GM11168 (cell line): ENCODE data around the gene MZF1.

Experiments
- in situ Hi-C: fragments of 300-500 bp; cut with MboI; formaldehyde crosslinking; loops from one replicate; pipeline ENCODE4 v1.12.0; 2022; ENCODE audit warnings: low sequenced_read_pairs; ENCODE audit not compliant: unreplicated experiment

The MZF1 gene

DNA sequence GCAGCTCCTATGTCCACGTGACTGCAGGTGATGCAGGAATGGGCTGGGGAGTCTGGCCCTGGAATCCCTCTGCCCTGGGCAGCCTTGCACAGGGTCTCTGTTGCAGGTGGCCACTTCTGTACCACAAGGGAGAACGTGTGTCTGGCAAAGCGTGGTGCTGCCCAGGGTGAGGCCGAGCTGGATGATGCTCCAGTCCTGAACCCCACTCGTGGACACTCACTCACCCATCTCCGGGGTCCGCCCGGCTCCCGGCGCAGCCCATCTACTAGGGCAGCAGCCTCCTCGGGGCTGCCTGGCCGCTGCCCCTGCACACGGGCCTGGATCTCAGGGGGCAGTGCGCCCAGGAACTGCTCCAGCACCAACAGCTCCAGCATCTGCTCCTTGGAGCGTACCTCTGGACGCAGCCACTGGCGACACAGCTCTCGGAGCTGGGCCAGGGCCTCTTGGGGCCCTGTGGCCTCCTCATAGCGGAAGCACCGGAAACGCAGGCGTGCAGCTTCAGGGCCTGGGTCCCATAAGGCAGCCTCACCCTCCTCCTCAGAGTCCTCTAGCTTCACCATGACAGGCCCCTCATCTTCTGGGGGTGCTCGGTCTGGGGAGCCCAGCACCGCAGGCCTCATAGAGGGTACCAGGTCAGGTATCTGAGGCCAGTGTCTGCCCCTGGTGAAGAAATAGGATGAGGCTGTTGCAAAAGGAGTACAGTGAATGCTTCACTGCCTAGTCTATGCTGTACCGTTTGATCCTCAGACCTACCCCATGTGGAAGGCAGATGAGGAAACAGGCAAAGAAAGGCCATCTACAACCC is 2.2 kb downstream of the MZF1 start:
- in situ Hi-C loops = no loop called here

- in situ Hi-C loops = no loop called here
These were observed 3.0 kb downstream of the MZF1 start for GRCh38 chr19:58569943-58570670.

GRCh38 chr19:58569191-58569942 is 3.8 kb downstream of the MZF1 start:
- in situ Hi-C loops = no loop called here

DNA sequence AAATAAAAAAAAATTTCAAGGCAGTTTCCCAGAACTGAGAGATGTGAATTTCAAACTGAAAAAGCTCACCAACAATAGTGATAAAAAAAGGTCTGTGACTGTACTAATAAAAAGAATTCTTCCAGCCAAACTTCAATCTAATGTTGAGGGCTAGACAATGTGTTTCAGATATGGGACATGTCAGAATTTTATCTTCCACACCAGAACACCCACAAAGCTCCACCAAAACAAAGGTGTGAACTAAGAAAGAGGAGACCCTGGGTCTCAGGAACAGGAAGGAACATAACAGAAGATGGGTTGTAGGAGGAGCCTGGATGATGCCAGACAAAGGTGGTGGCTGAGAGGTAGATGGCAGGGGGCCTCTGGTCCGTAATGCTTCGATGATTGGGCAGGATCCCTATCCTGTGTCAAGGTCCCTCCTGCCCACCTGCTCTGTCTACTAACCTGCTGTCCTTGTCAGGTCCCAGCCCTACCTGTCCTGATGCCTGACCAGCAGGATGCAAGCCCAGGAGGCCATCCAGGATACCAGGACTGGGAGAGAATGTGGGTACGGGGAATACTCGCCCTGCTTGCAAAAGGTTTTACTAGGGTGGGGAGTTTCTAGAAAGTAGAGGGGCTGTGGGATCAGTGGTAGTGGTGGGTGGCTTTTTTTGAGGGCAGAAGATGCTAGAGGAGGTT is 4.5 kb downstream of the MZF1 start:
- in situ Hi-C loops = no loop called here

GRCh38 chr19:58566989-58567388 is 6.1 kb downstream of the MZF1 start:
- in situ Hi-C loops = no loop called here

DNA sequence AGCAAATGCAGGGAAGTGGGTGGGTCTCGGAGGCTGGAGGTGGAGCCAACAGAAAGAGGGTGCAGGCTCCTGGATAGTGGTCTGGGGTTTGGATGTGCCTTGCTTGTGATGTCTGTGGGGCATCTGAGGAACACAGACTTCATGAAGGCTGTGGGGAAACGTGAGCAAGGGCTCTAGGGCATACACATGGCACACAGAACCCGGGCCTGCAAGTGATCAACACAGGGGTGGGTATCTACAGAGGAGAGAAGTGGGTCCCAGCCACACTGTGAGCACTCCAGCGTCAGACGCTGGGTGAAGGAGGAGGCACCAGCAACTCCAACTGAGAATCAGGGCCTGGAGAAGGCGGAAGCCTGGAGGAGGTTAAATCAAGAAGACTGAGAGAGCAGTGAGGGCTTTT is 9.3 kb downstream of the MZF1 start:
- in situ Hi-C loops = no loop called here

DNA sequence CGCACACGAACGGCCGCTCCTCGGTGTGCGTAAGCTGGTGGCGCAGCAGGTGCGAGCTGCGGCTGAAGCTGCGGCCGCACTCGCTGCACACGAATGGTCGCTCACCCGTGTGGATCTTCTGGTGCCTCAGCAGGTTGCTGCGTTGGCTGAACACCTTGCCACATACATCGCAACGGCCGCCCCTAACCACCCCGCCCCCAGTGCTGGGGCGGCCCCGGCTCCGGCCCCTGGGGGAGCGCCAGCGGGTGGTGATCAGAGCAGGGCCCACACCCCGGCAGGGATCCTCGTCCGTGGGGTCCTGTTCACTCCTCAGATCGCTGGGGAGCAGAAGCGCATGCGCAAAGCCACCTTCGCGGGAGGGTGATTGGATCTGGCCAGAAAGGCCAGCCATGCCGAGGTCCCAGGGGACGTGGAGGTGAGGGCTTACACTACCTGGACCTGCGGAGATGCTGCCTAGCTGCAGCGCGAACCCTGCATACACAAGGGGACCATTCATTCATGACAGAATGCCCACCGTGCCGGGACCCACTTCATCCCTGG is 10.0 kb downstream of the MZF1 start:
- in situ Hi-C loops = no loop called here

DNA sequence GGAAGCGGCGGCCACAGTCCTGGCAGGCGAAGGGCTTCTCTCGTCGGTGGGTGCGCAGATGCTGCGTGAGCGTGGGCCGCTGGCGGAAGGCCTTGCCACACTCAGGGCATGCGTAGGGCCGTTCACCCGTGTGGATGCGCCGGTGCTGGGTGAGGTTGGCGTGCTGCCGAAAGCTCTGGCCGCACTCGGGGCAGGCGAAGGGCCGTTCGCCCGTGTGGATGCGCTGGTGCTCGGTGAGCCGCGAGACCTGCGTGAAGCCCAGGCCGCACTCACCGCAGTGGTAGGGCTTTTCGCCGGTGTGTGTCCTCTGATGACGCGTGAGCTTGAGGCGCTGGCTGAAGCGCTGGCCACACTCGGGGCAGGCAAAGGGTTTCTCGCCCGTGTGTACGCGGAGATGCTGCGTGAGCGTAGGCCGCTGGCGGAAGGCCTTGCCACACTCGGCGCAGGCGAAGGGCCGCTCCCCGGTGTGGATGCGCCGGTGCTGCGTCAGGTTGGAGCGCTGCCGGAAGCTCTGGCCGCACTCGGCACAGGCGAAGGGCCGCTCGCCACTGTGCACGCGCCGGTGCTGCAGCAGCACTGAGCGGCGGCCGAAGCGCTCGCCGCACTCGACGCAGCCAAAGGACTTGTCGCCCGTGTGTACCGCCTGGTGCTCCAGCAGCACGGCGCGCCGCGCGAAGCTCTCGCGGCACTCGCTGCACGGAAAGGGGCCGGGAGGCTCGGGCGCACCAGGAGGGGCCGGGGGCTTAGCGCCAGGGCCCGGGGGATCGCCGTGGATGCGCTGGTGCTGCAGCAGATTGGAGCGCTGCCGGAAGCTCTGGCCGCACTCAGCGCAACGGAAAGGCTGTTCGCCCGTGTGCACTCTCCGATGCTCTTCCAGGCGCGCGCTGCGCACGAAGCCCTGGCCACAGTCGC is 10.8 kb downstream of the MZF1 start:
- in situ Hi-C loops = no loop called here

DNA sequence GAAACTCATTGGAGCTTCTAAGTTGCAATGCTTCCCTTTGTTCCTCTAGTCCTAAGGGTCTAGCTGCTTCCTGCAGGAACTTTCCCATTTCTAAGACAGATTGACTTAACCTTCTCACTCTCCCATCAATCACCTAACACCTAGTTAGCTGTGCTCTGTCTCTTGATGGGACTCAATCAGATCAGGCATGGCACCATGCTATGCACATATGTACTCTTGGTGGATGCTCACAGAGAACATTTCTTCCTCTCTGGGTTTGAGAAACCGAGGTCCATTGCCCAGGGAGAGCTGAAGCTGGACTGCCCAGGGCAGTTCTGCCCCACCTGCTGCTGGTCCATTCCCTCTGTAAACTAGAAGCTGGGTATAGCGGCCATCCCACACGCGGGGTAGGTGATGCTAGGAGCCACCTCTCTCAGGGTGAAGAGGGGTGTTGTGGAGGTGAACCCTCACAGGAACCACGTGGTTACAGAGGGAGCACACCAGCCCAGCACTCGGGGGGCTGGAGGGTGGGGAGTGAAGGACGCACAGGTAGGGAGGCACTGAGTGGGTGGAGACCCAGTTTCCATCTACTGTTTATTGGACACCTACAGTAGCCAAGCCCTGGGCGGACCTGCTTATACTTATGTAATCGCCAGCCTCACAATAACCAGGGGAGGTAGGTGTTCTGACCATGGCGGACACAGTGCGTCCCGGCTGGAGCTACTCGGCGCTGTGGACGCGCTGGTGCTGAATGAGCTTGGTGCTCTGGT is 11.6 kb downstream of the MZF1 start:
- in situ Hi-C loops = no loop called here

DNA sequence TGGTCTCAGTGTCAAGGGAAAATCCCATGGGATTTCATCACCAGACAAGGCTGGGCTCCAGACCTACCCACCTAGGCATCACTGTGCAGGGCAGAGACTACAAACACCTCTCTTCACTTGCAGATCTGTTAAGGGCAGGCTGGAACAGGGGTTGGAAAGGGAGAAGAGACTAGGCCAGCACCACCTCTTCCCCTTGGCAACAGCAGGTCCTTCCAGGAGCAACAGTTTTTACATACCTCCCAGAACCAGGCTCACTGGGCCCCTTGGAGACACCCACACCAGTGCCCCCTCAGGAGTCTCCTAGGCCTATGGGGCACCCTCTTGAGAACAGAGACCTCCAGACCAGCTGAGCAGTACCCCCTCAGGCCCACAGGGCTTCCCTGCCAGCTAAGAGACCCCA is 12.2 kb downstream of the MZF1 start:
- in situ Hi-C loops = no loop called here

DNA sequence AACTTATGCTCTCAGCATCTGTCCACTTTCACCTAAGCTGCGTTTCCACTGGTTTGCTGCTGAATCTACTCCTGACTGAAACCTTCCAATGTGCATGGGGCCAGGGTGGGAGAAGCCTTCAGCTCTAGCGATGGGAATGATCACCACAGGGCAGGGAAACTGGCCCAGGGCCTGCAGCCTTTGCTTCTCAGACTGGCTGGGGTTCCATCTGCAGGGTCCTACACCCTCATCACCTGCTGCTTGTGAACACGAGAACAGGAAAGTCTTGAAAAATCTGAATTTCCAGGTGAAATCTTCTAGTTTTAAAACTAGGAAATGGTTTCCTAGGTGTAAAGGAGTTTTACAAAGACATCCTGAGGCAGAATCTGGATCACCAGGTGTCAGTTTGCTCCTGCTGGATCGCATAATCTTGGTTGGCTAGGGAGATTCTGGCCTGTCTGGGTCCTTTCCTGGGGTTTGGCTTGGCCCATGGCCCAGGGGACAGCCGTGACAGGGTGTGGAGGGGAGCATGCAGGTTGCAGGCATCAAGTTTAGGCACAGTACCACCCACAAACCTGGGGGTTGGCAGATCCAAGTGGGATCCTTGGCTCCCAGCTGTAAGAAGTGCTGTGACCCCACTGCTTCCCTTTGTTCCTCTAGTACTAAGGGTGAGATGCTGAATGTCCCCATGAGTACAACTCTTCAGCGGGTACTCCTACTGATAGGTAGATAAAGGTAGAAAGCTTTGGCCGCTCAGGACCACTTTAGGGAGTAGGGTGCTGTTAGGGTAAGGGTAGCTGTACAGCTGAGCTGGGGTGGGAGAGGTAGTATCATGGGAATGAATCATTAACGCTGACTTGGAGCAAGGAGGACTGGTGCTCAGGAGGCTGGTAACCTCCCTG is 12.9 kb downstream of the MZF1 start:
- in situ Hi-C loops = no loop called here

GRCh38 chr19:58559275-58560006 is 13.7 kb downstream of the MZF1 start:
- in situ Hi-C loops = no loop called here

DNA sequence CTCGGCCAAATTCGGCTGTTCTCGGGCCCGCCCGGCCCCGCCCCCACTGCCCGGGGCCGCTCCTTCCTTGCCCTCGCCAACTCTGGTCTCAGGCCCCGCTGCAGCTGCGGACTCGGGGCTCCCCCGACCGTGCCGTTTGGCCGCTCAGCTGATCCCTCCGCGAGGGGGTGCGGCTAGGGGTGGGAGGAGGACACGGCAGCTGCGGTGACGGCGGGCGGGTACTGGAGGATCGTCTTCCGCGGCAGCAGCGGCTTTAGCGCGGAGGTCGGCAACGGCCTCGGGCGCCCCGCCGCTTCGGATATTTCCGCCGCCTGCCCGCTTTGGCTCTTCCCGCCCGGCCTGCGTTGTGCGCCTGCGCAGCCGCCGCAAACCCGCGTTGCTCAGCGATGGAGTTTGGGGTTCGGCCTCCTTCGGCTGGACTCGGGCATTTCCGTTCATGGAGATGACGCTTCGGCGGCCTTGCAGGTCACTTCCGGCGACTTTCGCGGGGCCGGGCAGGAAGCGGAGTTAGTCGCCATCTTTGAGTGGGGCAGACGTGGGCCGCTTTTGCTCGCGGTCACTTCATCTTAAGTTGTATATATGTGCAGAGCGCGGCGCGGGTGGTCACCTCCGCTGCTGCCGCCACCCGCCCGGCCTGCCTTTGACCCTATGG is 14.4 kb downstream of the MZF1 start:
- in situ Hi-C loops = no loop called here

DNA sequence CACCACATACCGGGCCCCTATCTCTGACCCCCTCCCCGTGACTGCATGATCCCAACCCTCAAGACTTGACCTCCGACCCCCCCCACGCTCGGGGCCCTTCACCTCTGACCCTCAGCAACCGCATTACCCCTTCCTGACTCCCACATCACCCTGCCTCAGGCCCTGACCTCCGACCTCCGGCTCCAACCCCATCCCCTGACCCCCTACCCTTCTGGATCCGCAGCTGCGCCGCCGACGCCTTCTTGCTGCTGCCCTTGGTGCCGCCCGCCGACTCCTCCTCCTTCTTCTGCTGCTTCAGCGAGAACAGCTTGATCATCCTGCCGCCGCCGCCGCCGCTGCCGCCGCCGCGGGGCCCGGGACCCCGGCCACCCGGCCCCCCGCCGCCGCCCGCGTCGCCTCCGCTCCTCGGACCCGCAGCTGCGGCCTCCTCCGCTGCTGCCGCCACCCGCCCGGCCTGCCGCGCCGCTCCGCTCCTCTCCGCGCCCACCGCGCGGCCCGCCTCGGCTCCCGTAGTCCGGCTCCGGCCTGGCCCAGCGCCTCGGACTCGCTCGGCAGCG is 15.0 kb downstream of the MZF1 start, which contains the start of gene UBE2M:
Gene UBE2M (minus strand): TSS at position 546 of the 557 bp plus-strand sequence. CDS start 230 bp downstream, at position 316.
- in situ Hi-C loops = no loop called here

DNA sequence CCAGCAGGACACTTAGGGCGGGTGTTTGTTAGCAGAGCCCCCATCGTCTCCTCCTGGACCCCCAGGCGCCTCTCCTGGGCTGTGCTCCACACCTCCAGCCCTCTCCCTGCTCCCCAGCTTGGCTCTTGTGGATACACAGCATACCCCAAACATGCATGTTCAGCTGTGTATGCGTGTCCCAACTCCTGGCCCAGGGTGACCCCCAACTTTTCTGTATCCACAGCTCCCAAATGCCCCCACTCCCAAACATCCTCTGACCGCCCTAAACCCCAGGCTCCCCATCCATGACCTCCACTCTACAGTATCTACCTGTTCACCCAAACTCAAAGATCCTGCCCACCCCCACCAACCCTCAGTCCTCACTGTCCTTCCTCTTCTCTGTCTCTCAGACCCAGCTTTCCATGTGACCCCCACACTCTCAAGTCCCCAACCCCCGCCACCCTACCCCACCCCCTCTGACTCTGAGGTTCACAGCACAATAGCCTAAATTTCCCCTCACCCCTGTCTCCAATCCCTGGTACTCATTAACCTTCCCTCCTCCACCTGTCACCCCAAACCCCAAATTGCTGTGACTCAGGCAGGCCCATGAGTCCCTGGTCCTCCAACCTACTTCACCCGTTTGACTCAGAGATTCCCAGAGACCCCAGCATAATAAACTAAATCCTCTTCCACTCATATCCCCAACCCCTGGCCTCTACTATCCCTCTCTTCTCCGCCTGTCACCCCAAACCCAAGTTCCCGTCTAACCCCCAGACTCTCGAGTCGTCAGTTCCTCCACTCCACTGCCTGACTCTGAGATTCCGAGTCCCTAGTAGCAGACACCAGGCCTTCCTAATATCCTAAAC is 15.7 kb downstream of the MZF1 start:
- in situ Hi-C loops = no loop called here
